H1 (cell line): Measurements from ENCODE around the gene USH2A. TPM values are rescaled to one million over a fixed set of nuclear protein-coding genes. Genes with fewer than 3 reads are reported as not detected.

Source experiments
- CTCF ChIA-PET: fragments of 300-600 bp; sonication (Branson Sonifier 250); formaldehyde crosslinking; loops from one replicate; lab custom pipeline; 2021; ENCODE audit not compliant: partially characterized antibody; lab: Charles Lee
- POLR2A ChIA-PET: fragments of 300-600 bp; sonication (Branson Sonifier 250); formaldehyde crosslinking; loops from one replicate; lab custom pipeline; 2021; ENCODE audit warnings: inconsistent platforms; ENCODE audit not compliant: partially characterized antibody; lab: Charles Lee
- DNase-seq, 2 experiments: peaks; one replicate each; pipeline versions ENCODE4 v3.0.0 to v3.0.0-alpha.2; 2010 to 2022; ENCODE audit warnings: low spot score in 2 of 2, low read depth in 1 of 2, mixed read lengths in 1 of 2
- FAIRE-seq: peaks from 2 replicates; lab custom pipeline; 2011; peaks lifted over from hg19 to GRCh38; lab: Jason Lieb, UNC
- H2AFZ ChIP-seq: 2 replicates; pipeline ENCODE4 v1.8.1; 2012; ENCODE audit warnings: low read length, inconsistent platforms
- H2AK5ac ChIP-seq: 2 replicates; pipeline ENCODE4 v1.6.1; 2013; ENCODE audit warnings: low read depth, low read length
- H2BK120ac ChIP-seq: replicated peaks from 2 replicates; pipeline ENCODE3; 2013; ENCODE audit warnings: low read depth, low read length, inconsistent platforms
- H2BK12ac ChIP-seq: 2 replicates; pipeline ENCODE4 v1.6.1; 2013; ENCODE audit warnings: low read depth, low read length
- H2BK15ac ChIP-seq: 2 replicates; pipeline ENCODE4 v1.6.1; 2013; ENCODE audit warnings: low read length
- H2BK20ac ChIP-seq: 2 replicates; pipeline ENCODE4 v1.6.1; 2013; ENCODE audit warnings: low read length
- H2BK5ac ChIP-seq: 2 replicates; pipeline ENCODE4 v1.6.1; 2013; ENCODE audit warnings: low read depth, low read length
- H3K14ac ChIP-seq: 2 replicates; pipeline ENCODE4 v1.6.1; 2013; ENCODE audit warnings: inconsistent platforms; ENCODE audit not compliant: insufficient read length
- H3K18ac ChIP-seq: 2 replicates; pipeline ENCODE4 v1.6.1; 2013; ENCODE audit warnings: low read length; ENCODE audit errors: extremely low read depth
- H3K23ac ChIP-seq: 2 replicates; pipeline ENCODE4 v1.6.1; 2013; ENCODE audit warnings: inconsistent platforms; ENCODE audit not compliant: insufficient read length
- H3K23me2 ChIP-seq: 2 replicates; pipeline ENCODE4 v1.6.1; 2013; ENCODE audit warnings: low read depth, low read length
- H3K27ac ChIP-seq: 2 replicates; pipeline ENCODE4 v1.6.1; 2011; ENCODE audit warnings: low read depth, low read length, inconsistent platforms
- H3K27me3 ChIP-seq, 4 experiments: replicated peaks in 1 of 4; 1 replicate in 1 of 4; 2 replicates in 3 of 4; pipeline versions ENCODE4 v1.6.1 to v1.8.1; 2011 to 2013; ENCODE audit warnings: low read length in 3 of 4, mild to moderate bottlenecking in 3 of 4, inconsistent platforms in 2 of 4, mixed read lengths in 2 of 4, moderate library complexity in 1 of 4; ENCODE audit not compliant: control insufficient read depth in 3 of 4, insufficient read depth in 3 of 4; ENCODE audit errors: extremely low read depth in 1 of 4
- H3K36me3 ChIP-seq, 4 experiments: 2 replicates each; pipeline versions ENCODE4 v1.6.1 to v1.8.1; 2011 to 2013; ENCODE audit warnings: mild to moderate bottlenecking in 4 of 4, low read length in 3 of 4, moderate library complexity in 2 of 4, control low read depth in 1 of 4, inconsistent platforms in 1 of 4; ENCODE audit not compliant: insufficient read depth in 4 of 4, control insufficient read depth in 2 of 4
- H3K4ac ChIP-seq: replicated peaks from 2 replicates; pipeline ENCODE3; 2013; ENCODE audit warnings: low read length, low read depth, mixed read lengths, inconsistent platforms; ENCODE audit not compliant: insufficient read length
- H3K4me1 ChIP-seq, 4 experiments: replicated peaks in 1 of 4; 1 replicate in 1 of 4; 2 replicates in 3 of 4; pipeline versions ENCODE4 v1.6.1 to v1.8.1; 2011 to 2013; ENCODE audit warnings: low read length in 3 of 4, inconsistent platforms in 2 of 4, mixed read lengths in 1 of 4; ENCODE audit not compliant: insufficient read depth in 4 of 4, control insufficient read depth in 3 of 4
- H3K4me2 ChIP-seq, 2 experiments: 2 replicates each; pipeline versions ENCODE4 v1.6.1 to v1.8.1; 2011 to 2013; ENCODE audit warnings: low read depth in 2 of 2, low read length in 2 of 2, control low read depth in 1 of 2, inconsistent platforms in 1 of 2, mild to moderate bottlenecking in 1 of 2; ENCODE audit not compliant: insufficient read depth in 1 of 2
- H3K4me3 ChIP-seq, 4 experiments: fragments of 200-600, 300-600 bp in 1 of 4; sonication (generic), shearing (Covaris generic), sonication (Bioruptor Twin) in 1 of 4; 2 replicates each; pipeline versions ENCODE4 v1.5.1 to v1.8.1; 2011 to 2016; ENCODE audit warnings: low read length in 4 of 4, low read depth in 3 of 4, control low read depth in 2 of 4, inconsistent platforms in 2 of 4, mild to moderate bottlenecking in 2 of 4, mixed read lengths in 1 of 4, moderate library complexity in 1 of 4; ENCODE audit not compliant: insufficient read depth in 2 of 4; ENCODE audit errors: extremely low read depth in 1 of 4
- H3K56ac ChIP-seq: replicated peaks from 2 replicates; pipeline ENCODE3; 2013; ENCODE audit warnings: low read depth, mild to moderate bottlenecking, mixed read lengths, low read length, inconsistent platforms; ENCODE audit not compliant: insufficient read length
- H3K79me1 ChIP-seq: 2 replicates; pipeline ENCODE4 v1.6.1; 2013; ENCODE audit warnings: low read depth, low read length, control low read depth
- H3K79me2 ChIP-seq, 2 experiments: 2 replicates each; pipeline versions ENCODE4 v1.6.1 to v1.8.1; 2012 to 2013; ENCODE audit warnings: low read length in 2 of 2, mild to moderate bottlenecking in 2 of 2, inconsistent platforms in 1 of 2; ENCODE audit not compliant: insufficient read depth in 2 of 2, control insufficient read depth in 1 of 2
- H3K9ac ChIP-seq, 4 experiments: replicated peaks in 1 of 4; 1 replicate in 1 of 4; 2 replicates in 3 of 4; pipeline versions ENCODE4 v1.6.1 to v1.8.1; 2011 to 2013; ENCODE audit warnings: low read depth in 3 of 4, low read length in 3 of 4, control low read depth in 2 of 4, mild to moderate bottlenecking in 2 of 4, moderate library complexity in 2 of 4, inconsistent platforms in 1 of 4; ENCODE audit errors: extremely low read depth in 1 of 4
- H3K9me3 ChIP-seq, 2 experiments: 2 replicates each; pipeline versions ENCODE4 v1.6.1 to v1.8.1; 2012 to 2013; ENCODE audit warnings: mild to moderate bottlenecking in 2 of 2, moderate library complexity in 2 of 2, control low read depth in 1 of 2, inconsistent platforms in 1 of 2, low read depth in 1 of 2, low read length in 1 of 2, mixed read lengths in 1 of 2; ENCODE audit not compliant: insufficient read depth in 2 of 2
- H4K20me1 ChIP-seq, 2 experiments: replicated peaks in 1 of 2; 2 replicates each; pipeline versions ENCODE3 to v1.8.1; 2011 to 2013; ENCODE audit warnings: inconsistent platforms in 2 of 2, low read length in 2 of 2, mild to moderate bottlenecking in 1 of 2; ENCODE audit not compliant: insufficient read depth in 2 of 2, control insufficient read depth in 1 of 2
- H4K5ac ChIP-seq: 2 replicates; pipeline ENCODE4 v1.6.1; 2013; ENCODE audit warnings: low read length, low read depth, mixed read lengths, inconsistent platforms; ENCODE audit not compliant: insufficient read length
- H4K8ac ChIP-seq: 2 replicates; pipeline ENCODE4 v1.8.0; 2013; ENCODE audit warnings: mild to moderate bottlenecking, moderate library complexity, low read length, inconsistent platforms; ENCODE audit not compliant: insufficient read depth; ENCODE audit errors: extremely low read depth
- H4K91ac ChIP-seq: replicated peaks from 2 replicates; pipeline ENCODE3; 2013; ENCODE audit warnings: low read length, mixed read lengths, inconsistent platforms; ENCODE audit not compliant: insufficient read length
- ATF3 ChIP-seq: IDR thresholded peaks from 2 replicates; pipeline ENCODE4 v1.6.1; 2011; ENCODE audit warnings: low read depth, mild to moderate bottlenecking, low read length; ENCODE audit not compliant: insufficient read depth
- BACH1 ChIP-seq: IDR thresholded peaks from 2 replicates; pipeline ENCODE4 v1.6.1; 2012; ENCODE audit warnings: low read length, improper control_type of control experiment
- CBX5 ChIP-seq: fragments of 300-800, 300-1000 bp; sonication (generic); IDR thresholded peaks from 2 replicates; pipeline ENCODE4 v1.7.1; 2016; ENCODE audit warnings: antibody characterized with exemption, low read length, low read depth
- CTBP2 ChIP-seq: IDR thresholded peaks from 2 replicates; pipeline ENCODE4 v1.7.0; 2011; ENCODE audit warnings: borderline replicate concordance, mild to moderate bottlenecking, moderate library complexity, mixed read lengths, low read length; ENCODE audit not compliant: insufficient read depth, insufficient read length
- GABPA ChIP-seq: IDR thresholded peaks from 2 replicates; pipeline ENCODE4 v1.6.1; 2011; ENCODE audit warnings: mild to moderate bottlenecking, low read length, moderate library complexity, borderline replicate concordance; ENCODE audit not compliant: insufficient read depth
- HDAC6 ChIP-seq: IDR thresholded peaks from one replicate; pipeline ENCODE4 v1.7.1; 2012; ENCODE audit warnings: low read depth, mild to moderate bottlenecking, inconsistent platforms, low read length, moderate library complexity
- KDM5A ChIP-seq: fragments of 200-600 bp; IDR thresholded peaks from 2 replicates; pipeline ENCODE4 v1.7.1; 2012; ENCODE audit warnings: mild to moderate bottlenecking, low read length, inconsistent platforms, mixed read lengths
- RBBP5 ChIP-seq: IDR thresholded peaks from 2 replicates; pipeline ENCODE4 v1.7.1; 2012; ENCODE audit warnings: low read depth, mild to moderate bottlenecking, inconsistent platforms, low read length, moderate library complexity, borderline replicate concordance
- SIN3A ChIP-seq, 2 experiments: IDR thresholded peaks in 1 of 2; conservative IDR thresholded peaks in 1 of 2; 2 replicates each; pipeline ENCODE4 v1.6.1; 2011 to 2012; ENCODE audit warnings: low read length in 2 of 2, improper control_type of control experiment in 1 of 2, low read depth in 1 of 2, mild to moderate bottlenecking in 1 of 2
- SP4 ChIP-seq: IDR thresholded peaks from 2 replicates; pipeline ENCODE4 v1.6.1; 2012; ENCODE audit warnings: low read length, inconsistent platforms
- SUZ12 ChIP-seq: fragments of 200-600 bp; sonication (generic); IDR thresholded peaks from 2 replicates; pipeline ENCODE4 v1.6.1; 2012; ENCODE audit warnings: mild to moderate bottlenecking, inconsistent platforms, low read length, moderate library complexity, mixed read lengths
- TAF1 ChIP-seq: IDR thresholded peaks from 2 replicates; pipeline ENCODE4 v1.6.1; 2011; ENCODE audit warnings: mild to moderate bottlenecking, low read depth, low read length
- TAF7 ChIP-seq: optimal IDR thresholded peaks from 2 replicates; pipeline ENCODE3; 2011; ENCODE audit warnings: low read depth, mild to moderate bottlenecking, inconsistent platforms, low read length, moderate library complexity, borderline replicate concordance
- TBP ChIP-seq: IDR thresholded peaks from 2 replicates; pipeline ENCODE4 v1.6.1; 2011; ENCODE audit warnings: low read depth, low read length, improper control_type of control experiment
- TEAD4 ChIP-seq: IDR thresholded peaks from 2 replicates; pipeline ENCODE4 v1.6.1; 2012; ENCODE audit warnings: low read depth, low read length, inconsistent platforms, mixed read lengths
- YY1 ChIP-seq: IDR thresholded peaks from 2 replicates; pipeline ENCODE4 v1.6.1; 2011; ENCODE audit warnings: low read depth, mild to moderate bottlenecking, low read length
- polyA plus RNA-seq, 7 experiments: library from polyadenylated mRNA; depleted of rRNA in 3 of 7; stranded (reverse) in 5 of 7; unstranded in 2 of 7; fragments of >200 nt in 5 of 7; fragments of 200-250 nt in 2 of 7; gene quantifications; 1 replicate in 5 of 7; 2 replicates in 1 of 7; 4 replicates in 1 of 7; pipeline versions ENCODE4 v1.2.1 to v1.2.3, GENCODE V29; 2011 to 2013; ENCODE audit warnings: missing spikeins in 2 of 7, mixed read lengths in 2 of 7
- total RNA-seq: library from RNA; stranded (reverse); fragmentation: NEBNext Ultra II Directional; extraction: Animal tissue kit (Norgen Biotek cat#: 25700); gene quantifications from 2 replicates; pipeline ENCODE4 v1.2.1, GENCODE V29; 2021

USH2A gene
- total and polyA plus RNA-seq, 2 of the 8 experiments (the other 6 are each of a cell fraction or from before 2014, with no cell fraction given): 0.02 to 0.17 TPM

GRCh38 chr1:216215169-216215568, 208.1 kb downstream of the USH2A start:
- H3K4me1 ChIP-seq: no peaks in the 10 kb centered on the region
- ChIA-PET CTCF (no interaction called here), POLR2A (no interaction called here)
- no peak for TF ChIP-seq CBX5
- TF ChIP-seq CTBP2: no peak
- no peak for TF ChIP-seq SIN3A (conservative IDR thresholded peaks at IDR 0.05 in 1 of 2, IDR thresholded peaks at IDR 0.05 in 1 of 2; ENCODE audit: low read depth in 1 of 2, low read length in 2 of 2)
- TF ChIP-seq BACH1: no peak
- no peak for TF ChIP-seq ATF3
- no peak for TF ChIP-seq RBBP5
- TF ChIP-seq YY1: no peak
- TF ChIP-seq TEAD4: no peak
- TF ChIP-seq TBP: no peak
- no peak for TF ChIP-seq TAF1
- no peak for TF ChIP-seq HDAC6
- no peak for TF ChIP-seq GABPA
- no peak for TF ChIP-seq SP4
- TF ChIP-seq KDM5A: no peak
- no peak for TF ChIP-seq TAF7
- TF ChIP-seq SUZ12: no peak

More at GRCh38 chr1:216215169-216215568, 208.1 kb downstream of the USH2A start:
- Histone ChIP-seq H3K23ac (no peak overlapping the region), H2BK15ac (no peak overlapping the region), H3K14ac (no peak overlapping the region), H2BK5ac (no peak overlapping the region), H3K56ac (no peak overlapping the region), H3K4me3 (no peak overlapping the region), H2AK5ac (no peak overlapping the region), H3K4me2 (no peak overlapping the region), H4K91ac (no peak overlapping the region), H2BK120ac (no peak overlapping the region), H2BK20ac (no peak overlapping the region), H2AFZ (no peak overlapping the region), H4K8ac (no peak overlapping the region), H3K18ac (no peak overlapping the region), H3K27ac (no peak overlapping the region), H3K23me2 (no peaks in the 10 kb centered on the region), H4K5ac (no peak overlapping the region), H3K79me2 (no peaks in the 10 kb centered on the region), H3K9me3 (no peaks in the 10 kb centered on the region), H3K27me3 (no peaks in the 10 kb centered on the region), H3K9ac (peak overlapping the region in 1 of 4 experiments; percentile 34; a peak in 1 of 7 replicates), H2BK12ac (no peak overlapping the region), H3K4ac (no peak overlapping the region), H4K20me1 (no peaks in the 10 kb centered on the region), H3K79me1 (no peaks in the 10 kb centered on the region), H3K36me3 (no peaks in the 10 kb centered on the region)
- FAIRE-seq: no peak
- no peak for DNase-seq
